Neural cell (in vitro differentiated cells): ENCODE data around the gene MYO7A.

Experiments used
- EZH2 ChIP-seq: fragments of 200-600, 300-800 bp; shearing (Covaris generic), sonication (generic); IDR thresholded peaks from 2 replicates; pipeline ENCODE4 v1.6.1; 2014; ENCODE audit warnings: antibody characterized with exemption, low read length, borderline replicate concordance, mild to moderate bottlenecking; ENCODE audit not compliant: insufficient read depth, poor library complexity, severe bottlenecking
- RAD21 ChIP-seq: fragments of 450-650 bp; conservative IDR thresholded peaks from 2 replicates; pipeline ENCODE4 v1.6.1; 2014; ENCODE audit warnings: antibody characterized with exemption, mild to moderate bottlenecking, moderate library complexity
- TF ChIP-seq, protein P1 (sequence below): fragments of 450-650 bp; IDR thresholded peaks from 2 replicates; pipeline ENCODE4 v1.5.1; 2014; ENCODE audit warnings: antibody characterized with exemption, mild to moderate bottlenecking, moderate library complexity; ENCODE audit not compliant: poor library complexity, severe bottlenecking

DNA sequence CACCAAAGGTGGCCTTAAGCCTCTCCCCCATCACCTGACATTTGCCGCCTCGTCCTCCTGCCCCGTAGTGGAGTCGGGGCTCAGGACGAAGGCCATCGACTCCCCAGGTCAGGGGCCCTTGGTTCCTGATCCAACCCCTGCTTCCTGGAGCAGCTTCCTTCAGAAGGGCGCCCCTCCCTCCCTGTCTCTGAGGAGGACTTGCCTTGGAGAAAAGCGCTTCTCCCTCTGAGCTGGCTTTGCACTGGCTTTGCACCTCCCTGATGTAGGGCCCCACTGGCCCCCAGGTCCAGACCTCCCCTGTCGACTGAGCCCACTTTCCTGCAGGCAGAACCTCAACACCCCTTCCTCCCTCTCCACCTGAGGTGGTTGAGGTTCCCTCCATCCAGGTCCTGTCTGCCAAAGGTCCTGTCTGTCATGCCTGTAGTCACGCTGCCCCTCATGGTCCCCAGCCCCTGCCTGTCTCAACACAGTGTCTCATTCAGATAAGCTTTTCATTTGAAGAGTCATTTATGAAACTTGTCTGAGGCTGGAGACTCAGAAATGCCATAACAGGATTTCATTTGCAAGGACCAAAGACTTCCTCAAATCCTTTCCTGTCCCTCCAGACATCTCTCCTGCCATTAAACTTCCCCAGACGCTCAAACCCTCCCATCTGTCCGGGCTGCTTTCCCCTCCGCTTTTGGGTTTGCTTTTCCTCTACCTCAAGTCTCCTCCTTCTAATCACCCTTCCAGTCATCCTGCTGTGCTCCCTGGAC, 78.4 kb downstream of the MYO7A start:
- TF ChIP-seq, protein P1, sequence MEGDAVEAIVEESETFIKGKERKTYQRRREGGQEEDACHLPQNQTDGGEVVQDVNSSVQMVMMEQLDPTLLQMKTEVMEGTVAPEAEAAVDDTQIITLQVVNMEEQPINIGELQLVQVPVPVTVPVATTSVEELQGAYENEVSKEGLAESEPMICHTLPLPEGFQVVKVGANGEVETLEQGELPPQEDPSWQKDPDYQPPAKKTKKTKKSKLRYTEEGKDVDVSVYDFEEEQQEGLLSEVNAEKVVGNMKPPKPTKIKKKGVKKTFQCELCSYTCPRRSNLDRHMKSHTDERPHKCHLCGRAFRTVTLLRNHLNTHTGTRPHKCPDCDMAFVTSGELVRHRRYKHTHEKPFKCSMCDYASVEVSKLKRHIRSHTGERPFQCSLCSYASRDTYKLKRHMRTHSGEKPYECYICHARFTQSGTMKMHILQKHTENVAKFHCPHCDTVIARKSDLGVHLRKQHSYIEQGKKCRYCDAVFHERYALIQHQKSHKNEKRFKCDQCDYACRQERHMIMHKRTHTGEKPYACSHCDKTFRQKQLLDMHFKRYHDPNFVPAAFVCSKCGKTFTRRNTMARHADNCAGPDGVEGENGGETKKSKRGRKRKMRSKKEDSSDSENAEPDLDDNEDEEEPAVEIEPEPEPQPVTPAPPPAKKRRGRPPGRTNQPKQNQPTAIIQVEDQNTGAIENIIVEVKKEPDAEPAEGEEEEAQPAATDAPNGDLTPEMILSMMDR = no peak
- TF ChIP-seq RAD21 (no peak), EZH2 (no peak)
